NCI-H1105 treated with DMSO at 0.1 percent for 48 hours (cell line): ENCODE results near the gene RTL1.

Experiments used
- DNase-seq: peaks from one replicate; lab custom pipeline; 2025; lab: John Stamatoyannopoulos, UW

RTL1 gene

DNA sequence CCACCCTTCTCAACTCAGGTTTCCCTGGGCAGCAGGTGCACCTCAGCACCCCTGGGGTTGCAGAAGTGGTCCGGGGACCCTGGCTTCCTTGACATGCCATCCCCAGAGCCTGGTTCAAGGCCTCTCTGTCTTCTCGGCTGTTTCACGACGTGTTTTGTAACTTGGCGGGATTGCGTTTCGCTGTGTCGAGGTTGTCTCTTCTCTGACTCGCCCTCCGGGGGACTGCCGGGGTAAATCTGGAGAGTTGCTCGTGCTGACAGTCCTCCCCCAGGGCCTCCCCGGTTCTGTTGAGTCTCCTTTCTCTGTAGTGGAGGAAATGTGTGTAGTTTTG, 52.0 kb downstream of the RTL1 start:
- no peak for DNase-seq

GRCh38 chr14:100850841-100851585, 52.5 kb downstream of the RTL1 start:
- peak; percentile 27 for DNase-seq

DNA sequence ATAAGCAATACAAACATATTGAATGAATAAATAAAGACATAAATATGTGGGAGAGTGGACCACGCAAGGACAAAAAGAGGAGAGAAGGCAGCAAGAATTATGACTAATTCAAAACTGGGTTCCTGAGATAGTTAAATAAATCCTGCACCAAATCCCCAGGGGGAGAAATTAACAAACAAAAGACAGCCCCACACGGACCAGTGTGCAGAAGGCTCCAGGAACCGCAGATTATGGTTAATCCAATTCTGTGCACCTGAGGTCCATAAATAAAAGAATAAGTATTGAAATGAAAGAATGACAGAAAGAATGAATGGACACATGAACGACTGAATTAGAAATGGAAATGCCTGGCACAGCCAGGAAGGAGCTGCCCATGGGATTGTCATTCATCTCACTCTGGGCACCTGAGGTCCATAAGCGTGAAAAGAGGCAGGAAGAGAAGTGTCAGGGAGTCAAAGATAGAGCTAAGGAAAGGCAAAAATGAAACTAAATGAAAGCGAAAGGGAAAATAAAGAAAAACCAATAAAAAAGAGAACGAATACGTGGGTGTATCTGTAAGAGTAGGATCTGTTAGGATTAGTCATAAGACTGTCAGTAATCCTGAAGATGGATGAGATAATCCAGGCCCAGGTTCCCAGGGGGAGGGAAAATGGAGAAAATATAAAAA, 54.3 kb downstream of the RTL1 start:
- DNase-seq: no peak

DNA sequence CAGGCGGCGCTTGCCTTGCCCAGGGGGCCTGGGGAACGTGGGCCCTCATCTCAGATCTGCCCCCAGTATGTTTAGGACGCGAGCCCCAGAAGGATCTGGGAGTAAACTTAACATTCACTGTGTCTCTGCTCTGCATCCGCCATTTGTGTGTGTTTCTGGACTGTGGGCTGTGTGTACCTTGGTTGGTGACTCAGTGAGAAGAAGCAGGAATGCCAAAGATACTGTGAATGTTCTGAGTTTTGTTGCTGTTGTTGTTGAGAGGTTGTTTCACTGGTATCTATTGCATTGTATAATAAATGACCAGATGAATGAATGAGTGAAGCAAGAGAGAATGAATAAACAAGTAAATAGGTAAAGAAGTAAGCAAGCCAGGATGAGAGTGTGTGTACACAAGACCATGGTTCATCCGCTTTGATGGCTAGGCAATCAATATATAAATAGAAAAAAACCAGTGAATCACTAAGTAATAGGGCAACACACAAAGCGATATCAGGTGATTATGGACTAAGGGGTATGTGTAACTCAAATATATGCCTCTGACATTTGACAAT, 57.1 kb downstream of the RTL1 start:
- DNase-seq: no peak

DNA sequence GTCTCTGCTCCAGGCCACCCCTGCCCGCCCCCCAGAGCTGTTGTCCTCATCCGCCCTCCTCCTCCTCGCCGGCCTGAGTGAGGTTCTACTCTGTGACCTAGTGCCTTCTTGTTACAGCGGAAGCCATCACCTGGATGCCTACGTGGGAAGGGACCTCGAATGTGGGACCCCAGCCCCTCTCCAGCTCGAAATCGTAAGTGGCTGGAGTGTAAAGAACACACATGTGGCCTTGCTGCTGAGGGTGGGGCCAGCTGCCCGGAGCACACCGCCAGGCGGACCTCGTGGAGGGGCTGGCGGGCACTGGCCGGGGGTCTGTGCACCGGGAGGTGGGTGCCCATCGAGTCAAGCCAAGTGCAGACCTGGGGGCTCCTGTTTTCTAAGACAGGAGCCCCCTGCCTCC, 58.2 kb downstream of the RTL1 start:
- no peak for DNase-seq

- no peak for DNase-seq
Observed at GRCh38 chr14:100844846-100845245, 58.7 kb downstream of the RTL1 start.

DNA sequence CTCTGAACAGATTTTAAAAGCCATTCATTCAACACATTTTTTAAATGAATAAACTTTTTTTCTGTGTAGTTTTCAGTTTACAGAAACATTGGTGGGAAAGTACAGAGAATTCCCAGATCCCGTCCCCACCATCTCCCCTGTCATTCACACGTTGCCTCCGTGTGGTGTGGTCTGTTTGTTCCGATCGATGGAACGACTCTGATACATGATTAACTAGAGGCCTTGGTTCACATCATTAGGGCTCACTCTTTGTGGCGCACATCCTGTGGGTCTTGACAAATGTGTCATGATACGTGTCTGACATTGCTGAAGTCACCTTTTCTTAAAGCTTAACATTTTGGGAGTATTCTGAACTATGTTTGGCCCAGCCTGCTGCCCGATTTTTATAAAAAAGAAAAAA, 59.1 kb downstream of the RTL1 start:
- no peak for DNase-seq

- no peak for DNase-seq
Observed at GRCh38 chr14:100844082-100844408, 59.5 kb downstream of the RTL1 start.

DNA sequence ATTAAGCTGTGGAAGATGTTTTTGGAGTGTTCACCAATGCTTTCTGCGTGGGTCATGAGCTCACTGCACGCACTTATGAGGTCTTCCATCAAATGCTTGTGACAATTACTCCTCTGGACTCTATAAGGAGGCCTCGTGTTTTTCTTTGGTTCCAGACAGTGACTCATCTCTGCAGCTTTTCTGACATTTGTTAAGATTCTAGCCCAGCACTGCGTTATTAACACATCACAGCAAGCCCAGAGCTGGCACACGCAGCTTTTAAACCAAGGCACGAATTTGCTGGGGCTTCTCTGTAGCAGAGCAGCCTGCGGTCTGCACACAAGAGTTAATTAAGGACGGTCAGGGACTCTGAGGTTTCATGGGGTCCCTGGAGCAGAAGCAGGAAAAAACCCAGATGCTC, 60.7 kb downstream of the RTL1 start:
- no peak for DNase-seq

DNA sequence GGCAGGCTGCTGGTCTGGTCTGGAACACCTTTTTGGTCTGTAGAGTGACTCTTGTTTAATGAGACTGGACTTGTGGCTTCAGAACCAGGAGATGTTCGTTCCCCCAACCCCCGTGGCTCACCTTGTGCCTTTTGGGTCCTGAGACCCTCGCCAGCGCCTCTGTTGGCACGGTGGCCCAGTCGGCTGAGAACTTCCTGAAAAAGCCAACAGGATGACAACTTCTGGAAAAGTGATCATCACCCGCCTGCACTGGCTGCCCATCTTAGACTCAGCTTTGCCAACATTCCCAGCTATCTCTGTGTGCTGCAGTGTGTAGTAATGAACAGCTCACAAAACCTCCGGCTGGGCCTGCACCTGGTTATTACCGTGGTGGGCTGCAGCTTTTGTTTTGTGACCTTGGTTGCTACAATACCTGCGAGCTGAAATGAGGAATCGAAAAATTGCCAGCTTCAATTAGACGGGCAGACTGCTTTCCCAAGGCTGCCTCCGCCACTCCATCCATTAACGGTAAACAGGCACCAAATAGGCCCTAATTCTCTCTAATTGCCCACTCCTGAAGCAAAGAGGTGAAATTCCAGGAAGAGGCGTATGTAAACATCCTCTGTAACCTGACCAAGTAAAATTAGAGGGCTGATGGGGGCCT, 61.6 kb downstream of the RTL1 start:
- peak; percentile 99 for DNase-seq

- DNase-seq: no peak
Observed at GRCh38 chr14:100841066-100841760, 62.3 kb downstream of the RTL1 start.

- no peak for DNase-seq
Observed at GRCh38 chr14:100840286-100841065, 63.0 kb downstream of the RTL1 start.

DNA sequence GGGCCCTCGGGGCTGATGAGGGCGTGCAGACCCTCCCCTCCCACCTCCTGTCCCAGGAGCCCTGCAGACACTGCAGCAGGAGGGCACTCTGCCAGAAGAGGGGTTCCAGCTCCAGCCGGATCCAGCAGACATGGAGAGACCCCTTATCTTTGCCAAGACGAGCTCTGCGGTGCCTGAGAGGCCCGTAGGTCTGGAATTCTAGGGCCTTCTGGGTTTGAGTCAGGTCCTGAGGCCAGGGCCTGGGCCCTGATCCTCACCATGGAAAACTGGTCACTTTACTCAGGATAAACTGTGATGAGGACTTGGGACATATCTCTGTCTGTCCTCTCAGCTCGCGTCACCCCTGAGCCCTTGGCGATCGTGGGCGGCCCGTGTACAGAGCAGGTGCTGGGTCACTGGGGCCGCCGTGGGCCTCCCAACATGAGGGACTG, 63.8 kb downstream of the RTL1 start:
- DNase-seq: no peak

- DNase-seq: no peak
Observed at GRCh38 chr14:100839315-100839585, 64.3 kb downstream of the RTL1 start.

DNA sequence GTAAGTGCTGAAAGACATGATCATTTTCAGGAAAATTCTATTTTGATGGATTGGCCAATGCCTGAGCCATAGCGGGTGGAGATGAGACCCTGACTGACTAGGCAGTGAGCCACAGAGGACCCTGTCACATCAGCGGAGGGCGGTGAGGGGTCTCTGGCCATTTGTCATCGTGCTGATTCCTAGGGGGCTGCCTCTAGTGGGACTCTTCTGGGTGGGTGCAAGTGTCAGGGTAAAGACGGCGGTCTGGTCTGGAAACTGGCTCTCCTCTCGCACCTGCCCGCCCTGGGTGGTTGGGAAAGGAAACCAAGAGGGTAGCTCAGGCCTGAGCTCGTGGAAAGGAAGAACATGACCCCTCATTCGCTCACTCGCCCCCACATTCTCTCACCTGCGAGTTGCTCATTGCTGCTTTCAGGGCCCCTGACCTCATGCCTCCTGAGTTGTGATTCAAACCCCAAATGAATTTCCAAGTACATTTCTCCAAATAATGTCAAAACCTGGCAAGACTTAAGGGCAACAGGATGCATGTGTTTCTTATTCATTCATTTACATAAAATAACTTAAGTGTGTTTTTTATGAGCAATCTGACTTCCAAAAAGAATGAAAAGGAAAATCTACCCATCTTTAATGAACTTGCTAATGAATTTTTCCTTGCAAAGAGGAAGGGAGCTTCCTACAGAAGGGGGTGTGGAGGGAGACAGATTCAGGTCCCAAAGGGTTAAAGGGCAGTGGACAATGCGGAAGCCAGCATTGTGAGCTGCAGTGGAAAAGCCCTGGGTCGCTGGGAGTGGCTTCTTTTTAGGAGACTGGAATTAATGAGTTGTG, 64.8 kb downstream of the RTL1 start:
- no peak for DNase-seq

- no peak for DNase-seq
Observed at GRCh38 chr14:100837805-100838350, 65.6 kb downstream of the RTL1 start.

- no peak for DNase-seq
Observed at GRCh38 chr14:100836941-100837804, 66.3 kb downstream of the RTL1 start.

- DNase-seq: no peak
Observed at GRCh38 chr14:100836311-100836805, 67.2 kb downstream of the RTL1 start.

DNA sequence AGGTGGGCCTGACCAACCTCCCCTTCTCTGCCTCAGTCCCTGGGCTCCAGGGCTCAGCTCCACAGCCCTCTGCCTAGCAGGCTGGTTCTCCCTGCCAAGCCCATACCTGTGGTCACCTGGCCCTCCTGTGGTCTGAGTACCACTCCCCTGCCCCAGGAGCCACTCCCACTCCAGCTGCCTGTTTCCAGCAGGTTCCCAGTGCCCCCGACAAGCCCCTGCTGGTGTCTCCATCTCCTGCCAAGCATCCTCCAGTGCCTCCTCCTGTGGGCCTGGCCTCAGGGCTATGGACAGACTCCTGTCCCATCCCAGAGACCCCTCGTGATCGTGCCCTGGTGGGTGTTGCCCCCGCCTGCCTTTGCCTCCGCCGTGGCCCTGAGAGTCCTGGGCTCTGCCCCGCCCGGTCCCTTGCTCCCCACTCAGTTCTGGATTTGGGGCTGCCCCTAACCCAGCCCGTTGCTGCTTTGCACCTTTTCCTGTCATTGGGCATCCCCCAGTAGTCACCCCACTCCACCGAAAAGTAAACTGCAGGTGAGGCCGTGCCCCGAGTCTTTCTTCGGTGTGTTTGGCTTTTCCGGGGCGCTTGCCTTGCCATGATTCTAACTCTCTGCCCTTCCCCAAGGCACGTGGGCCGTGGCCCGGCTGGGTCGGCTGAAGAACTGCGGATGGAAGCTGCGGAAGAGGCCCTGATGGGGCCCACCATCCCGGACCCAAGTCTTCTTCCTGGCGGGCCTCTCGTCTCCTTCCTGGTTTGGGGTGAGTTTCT, 67.8 kb downstream of the RTL1 start:
- no peak for DNase-seq
